HepG2 (cell line): Measurements from ENCODE around the gene ZKSCAN2. TPM values are rescaled to one million over a fixed set of nuclear protein-coding genes. Genes with fewer than 3 reads are reported as not detected.

ENCODE experiments used
- GTF3A ChIP-seq: sonication (generic); formaldehyde crosslinking; conservative IDR thresholded peaks from 2 replicates; pipeline ENCODE4 v1.4.0; 2020; ENCODE audit warnings: mild to moderate bottlenecking, missing genetic modification reagents
- HNRNPK ChIP-seq: fragments of 200-400 bp; formaldehyde crosslinking; IDR thresholded peaks from 2 replicates; pipeline ENCODE4 v1.6.1; 2018; ENCODE audit warnings: low read length, low read depth, moderate library complexity, mild to moderate bottlenecking; ENCODE audit not compliant: poor library complexity, severe bottlenecking
- PHB2 ChIP-seq: fragments of 450-650 bp; IDR thresholded peaks from 2 replicates; pipeline ENCODE4 v1.6.1; 2018; ENCODE audit not compliant: partially characterized antibody
- RARG ChIP-seq: sonication (generic); formaldehyde crosslinking; IDR thresholded peaks from 2 replicates; pipeline ENCODE4 v1.4.0; 2020; ENCODE audit warnings: low read depth, mild to moderate bottlenecking, missing genetic modification reagents
- RFXANK ChIP-seq: IDR thresholded peaks from 2 replicates; pipeline ENCODE4 v1.6.1; 2016
- SALL2 ChIP-seq: sonication (generic); formaldehyde crosslinking; IDR thresholded peaks from 2 replicates; pipeline ENCODE4 v1.8.1; 2023; ENCODE audit warnings: mild to moderate bottlenecking, missing genetic modification reagents, inconsistent platforms
- SAP130 ChIP-seq: IDR thresholded peaks from 2 replicates; pipeline ENCODE4 v1.6.1; 2016; ENCODE audit warnings: low read depth
- SATB2 ChIP-seq: sonication (generic); formaldehyde crosslinking; IDR thresholded peaks from 2 replicates; pipeline ENCODE4 v1.5.0; 2020; ENCODE audit warnings: missing genetic modification reagents
- YY1 ChIP-seq: IDR thresholded peaks from 2 replicates; pipeline ENCODE4 v1.6.1; 2011; ENCODE audit warnings: low read length, low read depth, moderate library complexity, mild to moderate bottlenecking; ENCODE audit not compliant: insufficient read depth, insufficient replicate concordance
- ZNF205 ChIP-seq: IDR thresholded peaks from 2 replicates; pipeline ENCODE4 v1.6.1; 2018; ENCODE audit warnings: missing biosample characterization, missing genetic modification reagents
- ZNF207 ChIP-seq: fragments of 450-650 bp; IDR thresholded peaks from 2 replicates; pipeline ENCODE4 v1.6.1; 2016; ENCODE audit warnings: antibody characterized with exemption, borderline replicate concordance
- ZNF337 ChIP-seq: sonication (generic); formaldehyde crosslinking; IDR thresholded peaks from 2 replicates; pipeline ENCODE4 v1.5.1; 2020; ENCODE audit warnings: missing genetic modification reagents, low read depth, mild to moderate bottlenecking, borderline replicate concordance
- ZNF430 ChIP-seq: sonication (generic); formaldehyde crosslinking; IDR thresholded peaks from 2 replicates; pipeline ENCODE4 v1.9.0; 2021; ENCODE audit warnings: mild to moderate bottlenecking, missing genetic modification reagents
- ZNF556 ChIP-seq: sonication (generic); formaldehyde crosslinking; IDR thresholded peaks from 2 replicates; pipeline ENCODE4 v1.4.0; 2020; ENCODE audit warnings: mild to moderate bottlenecking, missing genetic modification reagents, borderline replicate concordance
- ZNF879 ChIP-seq: sonication (generic); formaldehyde crosslinking; IDR thresholded peaks from 2 replicates; pipeline ENCODE4 v1.8.1; 2023; ENCODE audit warnings: missing genetic modification reagents
- ZSCAN12 ChIP-seq: sonication (generic); formaldehyde crosslinking; IDR thresholded peaks from 2 replicates; pipeline ENCODE4 v1.9.0; 2021; ENCODE audit warnings: mild to moderate bottlenecking, missing genetic modification reagents
- polyA plus RNA-seq, 8 experiments: library from polyadenylated mRNA; depleted of rRNA in 3 of 8; stranded (reverse) in 7 of 8; unstranded in 1 of 8; fragments of >200 nt; fragmentation: Illumina TruSeq in 4 of 8; extraction: Trizol in 4 of 8; gene quantifications; 2 replicates each; pipeline versions ENCODE4 v1.2.1 to v1.2.3, GENCODE V29; 2011 to 2016; ENCODE audit warnings: low read depth in 4 of 8, missing spikeins in 1 of 8, mixed read lengths in 1 of 8; ENCODE audit not compliant: insufficient read depth in 1 of 8
- total RNA-seq, 5 experiments: library from RNA; depleted of rRNA; stranded (reverse); fragments of >200 nt; fragmentation: Illumina TruSeq; extraction: Trizol; gene quantifications; 2 replicates each; pipeline ENCODE4 v1.2.3, GENCODE V29; 2016; ENCODE audit warnings: low read depth in 1 of 5
- TF ChIP-seq, protein P1 (sequence below): sonication (generic); formaldehyde crosslinking; IDR thresholded peaks from 2 replicates; pipeline ENCODE4 v1.4.0; 2020; ENCODE audit warnings: missing genetic modification reagents, borderline replicate concordance
- TF ChIP-seq, protein P2 (sequence below): sonication (generic); formaldehyde crosslinking; conservative IDR thresholded peaks from 2 replicates; pipeline ENCODE4 v1.4.0; 2020; ENCODE audit warnings: missing genetic modification reagents
- TF ChIP-seq, protein P3 (sequence below), 2 experiments: sonication (generic) in 1 of 2; formaldehyde crosslinking in 1 of 2; IDR thresholded peaks; 2 replicates each; pipeline versions ENCODE4 v1.5.1 to v1.6.1; 2011 to 2020; ENCODE audit warnings: borderline replicate concordance in 1 of 2, low read depth in 1 of 2, low read length in 1 of 2, mild to moderate bottlenecking in 1 of 2, missing genetic modification reagents in 1 of 2, moderate library complexity in 1 of 2
- TF ChIP-seq, protein P4 (sequence below): sonication (generic); formaldehyde crosslinking; IDR thresholded peaks from 2 replicates; pipeline ENCODE4 v1.4.0; 2020; ENCODE audit warnings: missing genetic modification reagents
- TF ChIP-seq, protein P5 (sequence below): IDR thresholded peaks from 2 replicates; pipeline ENCODE4 v1.6.1; 2018; ENCODE audit warnings: missing genetic modification reagents, mild to moderate bottlenecking, missing compliant biosample characterization

Gene ZKSCAN2
- total and polyA plus RNA-seq, 2 of the 13 experiments (the other 11 are each of a cell fraction or from before 2014, with no cell fraction given), result 4.2 to 11.1 TPM

DNA sequence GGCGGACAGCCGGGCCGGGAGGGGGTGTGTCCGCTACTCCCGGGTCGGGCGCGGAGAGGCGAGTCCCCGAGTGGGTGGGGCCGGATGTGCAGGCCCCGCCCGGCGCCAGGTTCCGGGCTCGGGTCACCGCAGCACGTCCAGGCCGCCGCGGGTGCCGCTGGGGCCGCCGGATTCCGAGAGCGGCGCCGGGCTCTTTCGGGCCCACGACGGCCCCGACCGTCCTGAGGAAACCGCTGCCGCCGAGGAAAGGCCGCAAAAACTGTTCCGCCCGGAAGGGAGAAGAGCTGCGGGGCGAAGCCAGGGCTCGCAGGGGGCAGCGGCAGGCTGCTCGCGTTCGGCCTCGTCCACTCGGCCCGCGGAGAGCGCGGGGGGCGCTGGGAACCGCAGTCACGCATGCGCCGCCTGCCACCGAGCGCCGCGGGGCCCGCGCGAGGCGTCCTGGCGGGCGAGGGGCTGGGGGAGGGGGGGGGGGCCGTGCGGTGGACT lies at the start of gene ZKSCAN2 (continued):
- TF ChIP-seq, protein P1, sequence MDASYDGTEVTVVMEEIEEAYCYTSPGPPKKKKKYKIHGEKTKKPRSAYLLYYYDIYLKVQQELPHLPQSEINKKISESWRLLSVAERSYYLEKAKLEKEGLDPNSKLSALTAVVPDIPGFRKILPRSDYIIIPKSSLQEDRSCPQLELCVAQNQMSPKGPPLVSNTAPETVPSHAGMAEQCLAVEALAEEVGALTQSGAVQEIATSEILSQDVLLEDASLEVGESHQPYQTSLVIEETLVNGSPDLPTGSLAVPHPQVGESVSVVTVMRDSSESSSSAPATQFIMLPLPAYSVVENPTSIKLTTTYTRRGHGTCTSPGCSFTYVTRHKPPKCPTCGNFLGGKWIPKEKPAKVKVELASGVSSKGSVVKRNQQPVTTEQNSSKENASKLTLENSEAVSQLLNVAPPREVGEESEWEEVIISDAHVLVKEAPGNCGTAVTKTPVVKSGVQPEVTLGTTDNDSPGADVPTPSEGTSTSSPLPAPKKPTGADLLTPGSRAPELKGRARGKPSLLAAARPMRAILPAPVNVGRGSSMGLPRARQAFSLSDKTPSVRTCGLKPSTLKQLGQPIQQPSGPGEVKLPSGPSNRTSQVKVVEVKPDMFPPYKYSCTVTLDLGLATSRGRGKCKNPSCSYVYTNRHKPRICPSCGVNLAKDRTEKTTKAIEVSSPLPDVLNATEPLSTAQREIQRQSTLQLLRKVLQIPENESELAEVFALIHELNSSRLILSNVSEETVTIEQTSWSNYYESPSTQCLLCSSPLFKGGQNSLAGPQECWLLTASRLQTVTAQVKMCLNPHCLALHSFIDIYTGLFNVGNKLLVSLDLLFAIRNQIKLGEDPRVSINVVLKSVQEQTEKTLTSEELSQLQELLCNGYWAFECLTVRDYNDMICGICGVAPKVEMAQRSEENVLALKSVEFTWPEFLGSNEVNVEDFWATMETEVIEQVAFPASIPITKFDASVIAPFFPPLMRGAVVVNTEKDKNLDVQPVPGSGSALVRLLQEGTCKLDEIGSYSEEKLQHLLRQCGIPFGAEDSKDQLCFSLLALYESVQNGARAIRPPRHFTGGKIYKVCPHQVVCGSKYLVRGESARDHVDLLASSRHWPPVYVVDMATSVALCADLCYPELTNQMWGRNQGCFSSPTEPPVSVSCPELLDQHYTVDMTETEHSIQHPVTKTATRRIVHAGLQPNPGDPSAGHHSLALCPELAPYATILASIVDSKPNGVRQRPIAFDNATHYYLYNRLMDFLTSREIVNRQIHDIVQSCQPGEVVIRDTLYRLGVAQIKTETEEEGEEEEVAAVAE (CRISPR knock-in tag), result no peak
- no peak for TF ChIP-seq RFXANK (CRISPR knock-in tag)
- TF ChIP-seq ZNF205, result peak; percentile 59; the same call in 1 of the 2 replicates
- TF ChIP-seq ZNF207, result no peak
- TF ChIP-seq SALL2, result no peak; the same call in 1 of the 2 replicates
- TF ChIP-seq ZNF879 (CRISPR knock-in tag), result no peak
- TF ChIP-seq, protein P2, sequence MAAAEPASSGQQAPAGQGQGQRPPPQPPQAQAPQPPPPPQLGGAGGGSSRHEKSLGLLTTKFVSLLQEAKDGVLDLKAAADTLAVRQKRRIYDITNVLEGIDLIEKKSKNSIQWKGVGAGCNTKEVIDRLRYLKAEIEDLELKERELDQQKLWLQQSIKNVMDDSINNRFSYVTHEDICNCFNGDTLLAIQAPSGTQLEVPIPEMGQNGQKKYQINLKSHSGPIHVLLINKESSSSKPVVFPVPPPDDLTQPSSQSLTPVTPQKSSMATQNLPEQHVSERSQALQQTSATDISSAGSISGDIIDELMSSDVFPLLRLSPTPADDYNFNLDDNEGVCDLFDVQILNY (CRISPR knock-in tag), result peak; percentile 78
- TF ChIP-seq SATB2 (CRISPR knock-in tag), result peak; percentile 65; the same call in 1 of the 2 replicates
- peak; percentile 93 for TF ChIP-seq SAP130 (CRISPR knock-in tag)
- TF ChIP-seq RARG, result 0 out of 2 replicates have a peak, but pooled peaks have one; percentile 31
- TF ChIP-seq GTF3A (CRISPR knock-in tag), result 0 out of 2 replicates have a peak, but pooled peaks have one; percentile 60
- TF ChIP-seq, protein P3, sequence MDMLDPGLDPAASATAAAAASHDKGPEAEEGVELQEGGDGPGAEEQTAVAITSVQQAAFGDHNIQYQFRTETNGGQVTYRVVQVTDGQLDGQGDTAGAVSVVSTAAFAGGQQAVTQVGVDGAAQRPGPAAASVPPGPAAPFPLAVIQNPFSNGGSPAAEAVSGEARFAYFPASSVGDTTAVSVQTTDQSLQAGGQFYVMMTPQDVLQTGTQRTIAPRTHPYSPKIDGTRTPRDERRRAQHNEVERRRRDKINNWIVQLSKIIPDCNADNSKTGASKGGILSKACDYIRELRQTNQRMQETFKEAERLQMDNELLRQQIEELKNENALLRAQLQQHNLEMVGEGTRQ (IDR thresholded peaks at IDR 0.05; ENCODE audit: low read depth, low read length), result no peak
- TF ChIP-seq, protein P3 (CRISPR knock-in tag; IDR thresholded peaks at IDR 0.05; ENCODE audit: borderline replicate concordance), result no peak
- TF ChIP-seq, protein P4, sequence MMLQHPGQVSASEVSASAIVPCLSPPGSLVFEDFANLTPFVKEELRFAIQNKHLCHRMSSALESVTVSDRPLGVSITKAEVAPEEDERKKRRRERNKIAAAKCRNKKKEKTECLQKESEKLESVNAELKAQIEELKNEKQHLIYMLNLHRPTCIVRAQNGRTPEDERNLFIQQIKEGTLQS, result peak; percentile 43; the same call in 1 of the 2 replicates
- peak; percentile 42; the same call in 1 of the 2 replicates for TF ChIP-seq ZNF430 (CRISPR knock-in tag)
- TF ChIP-seq ZSCAN12 (CRISPR knock-in tag), result peak; percentile 97
- no peak for TF ChIP-seq YY1
- TF ChIP-seq ZNF337, result no peak
- no peak for TF ChIP-seq ZNF556 (CRISPR knock-in tag)
- TF ChIP-seq, protein P5, sequence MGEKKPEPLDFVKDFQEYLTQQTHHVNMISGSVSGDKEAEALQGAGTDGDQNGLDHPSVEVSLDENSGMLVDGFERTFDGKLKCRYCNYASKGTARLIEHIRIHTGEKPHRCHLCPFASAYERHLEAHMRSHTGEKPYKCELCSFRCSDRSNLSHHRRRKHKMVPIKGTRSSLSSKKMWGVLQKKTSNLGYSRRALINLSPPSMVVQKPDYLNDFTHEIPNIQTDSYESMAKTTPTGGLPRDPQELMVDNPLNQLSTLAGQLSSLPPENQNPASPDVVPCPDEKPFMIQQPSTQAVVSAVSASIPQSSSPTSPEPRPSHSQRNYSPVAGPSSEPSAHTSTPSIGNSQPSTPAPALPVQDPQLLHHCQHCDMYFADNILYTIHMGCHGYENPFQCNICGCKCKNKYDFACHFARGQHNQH, result 0 out of 2 replicates have a peak, but pooled peaks have one; percentile 35
- TF ChIP-seq HNRNPK, result no peak
- no peak for TF ChIP-seq PHB2
